Subcutaneous adipose tissue (tissue), 4 donors: Measurements from ENCODE around the gene ATXN3. TPM values are rescaled to one million over a fixed set of nuclear protein-coding genes. Genes with fewer than 3 reads are reported as not detected.

Experiments
- total RNA-seq, 4 donors: library from RNA; depleted of rRNA; stranded (reverse); fragments of >200 nt; gene quantifications; one replicate each; pipeline ENCODE4 v1.1.0, GENCODE V29; 2016
- TF ChIP-seq, protein P1 (sequence below): fragments of 450-650 bp; IDR thresholded peaks from one replicate; pipeline ENCODE4 v1.5.1; 2016; ENCODE audit warnings: low read depth, mild to moderate bottlenecking, control low read depth, antibody characterized with exemption, moderate library complexity

Gene ATXN3
- total RNA-seq, 4 donors from 2014 or later = 37.7 to 58.4 (median 47.6) TPM

GRCh38 chr14:92105893-92106142 is 564 bp downstream of the ATXN3 start:
- TF ChIP-seq, protein P1, sequence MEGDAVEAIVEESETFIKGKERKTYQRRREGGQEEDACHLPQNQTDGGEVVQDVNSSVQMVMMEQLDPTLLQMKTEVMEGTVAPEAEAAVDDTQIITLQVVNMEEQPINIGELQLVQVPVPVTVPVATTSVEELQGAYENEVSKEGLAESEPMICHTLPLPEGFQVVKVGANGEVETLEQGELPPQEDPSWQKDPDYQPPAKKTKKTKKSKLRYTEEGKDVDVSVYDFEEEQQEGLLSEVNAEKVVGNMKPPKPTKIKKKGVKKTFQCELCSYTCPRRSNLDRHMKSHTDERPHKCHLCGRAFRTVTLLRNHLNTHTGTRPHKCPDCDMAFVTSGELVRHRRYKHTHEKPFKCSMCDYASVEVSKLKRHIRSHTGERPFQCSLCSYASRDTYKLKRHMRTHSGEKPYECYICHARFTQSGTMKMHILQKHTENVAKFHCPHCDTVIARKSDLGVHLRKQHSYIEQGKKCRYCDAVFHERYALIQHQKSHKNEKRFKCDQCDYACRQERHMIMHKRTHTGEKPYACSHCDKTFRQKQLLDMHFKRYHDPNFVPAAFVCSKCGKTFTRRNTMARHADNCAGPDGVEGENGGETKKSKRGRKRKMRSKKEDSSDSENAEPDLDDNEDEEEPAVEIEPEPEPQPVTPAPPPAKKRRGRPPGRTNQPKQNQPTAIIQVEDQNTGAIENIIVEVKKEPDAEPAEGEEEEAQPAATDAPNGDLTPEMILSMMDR = no peak

- TF ChIP-seq, protein P1 = no peak
Measured at GRCh38 chr14:92105073-92105892, 1.1 kb downstream of the ATXN3 start.

DNA sequence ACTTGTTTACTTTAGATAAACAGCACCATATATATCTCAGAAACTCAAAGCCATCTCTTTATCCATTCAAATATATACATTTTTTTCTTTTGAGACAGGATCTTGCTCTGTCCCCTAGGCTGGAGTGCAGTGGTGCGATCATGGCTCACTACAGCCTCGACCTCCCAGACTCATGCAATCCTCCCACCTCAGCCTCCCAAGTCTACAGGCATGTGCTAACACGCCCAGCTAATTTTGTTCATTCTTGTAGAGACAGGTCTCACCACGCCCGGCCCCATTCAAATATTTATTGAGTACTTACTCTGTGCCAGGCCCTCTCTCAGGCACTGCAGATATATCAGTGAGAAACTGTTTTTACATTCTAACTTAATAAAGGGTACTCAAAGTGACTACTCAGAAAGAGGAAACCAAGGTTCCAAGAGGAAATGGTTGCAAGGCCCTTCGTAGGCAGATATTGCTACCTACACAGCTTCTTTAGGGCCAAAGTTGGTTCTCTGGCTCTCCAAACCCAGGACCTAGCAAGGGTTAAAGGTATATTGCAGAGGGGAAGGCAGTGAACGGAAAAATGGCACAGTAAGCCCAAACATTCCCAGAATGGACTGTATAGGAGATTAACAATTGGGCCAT is 2.9 kb downstream of the ATXN3 start:
- TF ChIP-seq, protein P1 = no peak

- TF ChIP-seq, protein P1 = no peak
Measured at GRCh38 chr14:92099802-92100201, 6.6 kb downstream of the ATXN3 start.

GRCh38 chr14:92093320-92093719 is 13.1 kb downstream of the ATXN3 start:
- TF ChIP-seq, protein P1 = no peak

GRCh38 chr14:92088494-92088893 is 17.9 kb downstream of the ATXN3 start:
- TF ChIP-seq, protein P1 = no peak

DNA sequence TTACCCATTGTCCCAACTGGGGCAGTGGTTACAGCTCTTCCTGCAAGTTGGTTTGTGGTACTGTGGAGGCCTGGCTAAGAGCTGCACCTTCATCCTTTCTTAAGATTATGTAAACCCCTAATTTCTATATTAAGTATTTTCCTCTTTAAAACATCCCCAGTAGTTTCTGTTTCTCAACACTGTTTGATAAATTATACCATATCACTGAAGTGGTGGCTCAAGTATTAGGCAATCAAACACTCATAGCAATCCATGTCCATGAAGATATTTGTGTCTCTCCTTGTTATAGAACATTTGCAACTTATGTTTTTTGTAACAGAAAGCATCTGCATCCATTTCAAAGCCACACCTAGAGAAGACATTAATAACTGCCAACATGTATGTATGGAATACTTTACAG is 31.8 kb downstream of the ATXN3 start:
- TF ChIP-seq, protein P1 = no peak
